Stimulated activated CD8-positive, alpha-beta memory T cell treated with anti-CD3 and anti-CD28 coated beads, Interleukin-2, amount 100 ng/mL, for 48 hours (primary cell): Measurements from ENCODE around the gene ATP6V0E1.

Source experiments
- DNase-seq, 2 donors: peaks; one replicate each; pipeline ENCODE4 v3.0.0-alpha.2; 2020; ENCODE audit warnings: low read depth in 2 of 2

Gene ATP6V0E1

GRCh38 chr5:173078878-173079277 lies 95.3 kb downstream of the ATP6V0E1 start:
- DNase-seq: no peak
